Thymus (tissue), 11 donors: ENCODE measurements around the gene ZNF709. TPM values are rescaled to one million over a fixed set of nuclear protein-coding genes. Genes with fewer than 3 reads are reported as not detected.
"Not testable (repeated sequence)": the region's sequence is repeated elsewhere in the genome, so short reads cannot be mapped to it uniquely, and the experiment has no call there.

ENCODE experiments used
- DNase-seq, 9 donors: peaks; one replicate each; pipeline ENCODE4 v3.0.0-alpha.2; 2013; ENCODE audit warnings: low spot score in 9 of 9, low read depth in 6 of 9, missing footprints in 1 of 9
- H3K27ac ChIP-seq, 2 donors: one replicate each; pipeline ENCODE4 v1.5.1; 2013; ENCODE audit warnings: control low read depth in 1 of 2, low read depth in 1 of 2, low read length in 1 of 2, mild to moderate bottlenecking in 1 of 2, moderate library complexity in 1 of 2
- H3K27me3 ChIP-seq, 2 donors: one replicate each; pipeline ENCODE4 v1.5.1; 2013; ENCODE audit warnings: low read length in 1 of 2; ENCODE audit not compliant: control insufficient read depth in 2 of 2, insufficient read depth in 1 of 2
- H3K36me3 ChIP-seq, 2 donors: one replicate each; pipeline ENCODE4 v1.5.1; 2013; ENCODE audit warnings: low read length in 1 of 2, mild to moderate bottlenecking in 1 of 2, moderate library complexity in 1 of 2; ENCODE audit not compliant: control insufficient read depth in 2 of 2, insufficient read depth in 2 of 2
- H3K4me1 ChIP-seq, 2 donors: one replicate each; pipeline ENCODE4 v1.5.1; 2013; ENCODE audit warnings: low read length in 2 of 2; ENCODE audit not compliant: control insufficient read depth in 2 of 2, insufficient read depth in 2 of 2
- H3K4me3 ChIP-seq, 2 donors: one replicate each; pipeline ENCODE4 v1.5.1; 2013; ENCODE audit warnings: low read length in 2 of 2, control low read depth in 1 of 2, mild to moderate bottlenecking in 1 of 2
- H3K9me3 ChIP-seq, 2 donors: one replicate each; pipeline ENCODE4 v1.5.1; 2013; ENCODE audit warnings: low read length in 1 of 2, mild to moderate bottlenecking in 1 of 2; ENCODE audit not compliant: control insufficient read depth in 2 of 2, insufficient read depth in 1 of 2
- WGBS: extraction: QIAGEN DNeasy Blood & Tissue Kit; methylation state at CpG from one replicate; pipeline ENCODE4 v1.1.7; 2013; 5-methylcytosine and 5-hydroxymethylcytosine counted together
- polyA plus RNA-seq: library from polyadenylated mRNA; stranded (reverse); fragments of 200-250 nt; gene quantifications from one replicate; pipeline ENCODE4 v1.2.3, GENCODE V29; 2013
- total RNA-seq: library from RNA; stranded (reverse); fragments of 120-200 nt; gene quantifications from one replicate; pipeline ENCODE4 v1.2.4, GENCODE V29; 2013
- donor health status: healthy.

Gene ZNF709
- total and polyA plus RNA-seq, 2 donors = 2.2 to 5.0 TPM

GRCh38 chr19:12465211-12465610 lies 19.4 kb downstream of the ZNF709 start:
- WGBS = 98% methylated on average over 5 of the region's 5 CpGs

GRCh38 chr19:12464769-12465168 lies 19.8 kb downstream of the ZNF709 start:
- peaks cover 7 to 32% of the 10 kb centered on the region in 2 donors for H3K9me3 ChIP-seq
- no peaks in the 10 kb centered on the region for H3K4me1 ChIP-seq
- no peak for DNase-seq
- no peaks in the 10 kb centered on the region for H3K27me3 ChIP-seq
- H3K27ac ChIP-seq = no peak overlapping the region
- peaks cover 20 to 24% of the 10 kb centered on the region in 2 donors for H3K36me3 ChIP-seq
- no peak overlapping the region for H3K4me3 ChIP-seq
- WGBS = 98% methylated on average over 3 of the region's 3 CpGs

More at GRCh38 chr19:12465211-12465610, 19.4 kb downstream of the ZNF709 start:
- Histone ChIP-seq H3K27ac (no peak overlapping the region), H3K36me3 (peaks cover 20 to 24% of the 10 kb centered on the region in 2 donors), H3K27me3 (no peaks in the 10 kb centered on the region), H3K4me3 (no peak overlapping the region), H3K9me3 (peaks cover 7 to 32% of the 10 kb centered on the region in 2 donors), H3K4me1 (no peaks in the 10 kb centered on the region)
- no peak for DNase-seq

- peaks cover 7 to 26% of the 10 kb centered on the region in 2 donors for H3K9me3 ChIP-seq
- H3K27me3 ChIP-seq, DNase-seq, H3K4me3 ChIP-seq, H3K4me1 ChIP-seq, H3K27ac ChIP-seq: not testable (repeated sequence)
- 98% methylated on average over 6 of the region's 6 CpGs for WGBS
- H3K36me3 ChIP-seq = peaks cover 20 to 24% of the 10 kb centered on the region in 2 donors
These were observed 20.5 kb downstream of the ZNF709 start for GRCh38 chr19:12464139-12464538.

- Histone ChIP-seq H3K27me3 (no peaks in the 10 kb centered on the region), H3K36me3 (no peaks in the 10 kb centered on the region), H3K4me1 (no peaks in the 10 kb centered on the region), H3K27ac (no peak overlapping the region), H3K4me3 (no peak overlapping the region), H3K9me3 (peaks cover 4 to 26% of the 10 kb centered on the region in 2 donors)
- 86% methylated on average over 6 of the region's 6 CpGs for WGBS
- no peak for DNase-seq
These were observed 31.1 kb downstream of the ZNF709 start for GRCh38 chr19:12453495-12453894.

GRCh38 chr19:12450844-12451243 lies 33.8 kb downstream of the ZNF709 start:
- no peak overlapping the region for H3K4me3 ChIP-seq
- peaks cover 4 to 28% of the 10 kb centered on the region in 2 donors for H3K9me3 ChIP-seq
- H3K4me1 ChIP-seq = no peaks in the 10 kb centered on the region
- no peaks in the 10 kb centered on the region for H3K36me3 ChIP-seq
- DNase-seq = no peak
- no peak overlapping the region for H3K27ac ChIP-seq
- no peaks in the 10 kb centered on the region for H3K27me3 ChIP-seq
- WGBS = 98% methylated on average over 10 of the region's 10 CpGs

GRCh38 chr19:12448808-12449207 lies 35.8 kb downstream of the ZNF709 start:
- Histone ChIP-seq H3K27ac (no peak overlapping the region), H3K27me3 (no peaks in the 10 kb centered on the region), H3K4me3 (no peak overlapping the region), H3K36me3 (no peaks in the 10 kb centered on the region), H3K4me1 (no peaks in the 10 kb centered on the region), H3K9me3 (peaks cover 4 to 28% of the 10 kb centered on the region in 2 donors)
- 98% methylated on average over 2 of the region's 2 CpGs for WGBS
- no peak for DNase-seq

- no peaks in the 10 kb centered on the region for H3K27me3 ChIP-seq
- WGBS = under 1% methylated on average over 59 of the region's 59 CpGs
- peaks cover 0 to 8% of the 10 kb centered on the region in 2 donors for H3K9me3 ChIP-seq
- peak within 1 kb of the TSS; percentile 60 to 72 for H3K4me3 ChIP-seq
- H3K4me1 ChIP-seq = peaks cover 0 to 7% of the 10 kb centered on the region in 2 donors
- H3K36me3 ChIP-seq = no peaks in the 10 kb centered on the region
- DNase-seq = peak; percentile 93 to 99 (median 97)
- H3K27ac ChIP-seq = peak within 1 kb of the TSS; percentile 64 to 75
These were observed 43.9 kb downstream of the ZNF709 start, which contains the start of gene ZNF443 for GRCh38 chr19:12440541-12441316. Gene ZNF443, minus strand, starts transcription at chr19:12441021. Its CDS starts 107 bp downstream, at chr19:12440914.

- peak in 4 of 9 donors; percentile 15 to 47 (median 26) for DNase-seq
- not testable (repeated sequence) for H3K27me3 ChIP-seq, H3K9me3 ChIP-seq, H3K36me3 ChIP-seq, H3K4me1 ChIP-seq
- under 1% methylated on average over 28 of the region's 28 CpGs for WGBS
- peak overlapping the region; percentile 60 to 72 for H3K4me3 ChIP-seq
- H3K27ac ChIP-seq = peak overlapping the region in 1 of 2 donors; percentile 60
These were observed 44.7 kb downstream of the ZNF709 start for GRCh38 chr19:12439686-12440540.
